GM12891 (cell line): Measurements from ENCODE around the gene NDUFA13.

Experiments
- PAX5 ChIP-seq: IDR thresholded peaks from 2 replicates; pipeline ENCODE4 v1.6.1; 2011; ENCODE audit warnings: low read length, moderate library complexity, mild to moderate bottlenecking; ENCODE audit not compliant: insufficient read depth, severe bottlenecking
- POLR2A ChIP-seq: IDR thresholded peaks from 2 replicates; pipeline ENCODE4 v1.6.1; 2011; ENCODE audit warnings: low read depth, low read length, control low read depth
- POLR2AphosphoS5 ChIP-seq: IDR thresholded peaks from 2 replicates; pipeline ENCODE4 v1.6.1; 2011; ENCODE audit warnings: low read depth, low read length, control low read depth
- POU2F2 ChIP-seq: IDR thresholded peaks from 2 replicates; pipeline ENCODE4 v1.6.1; 2011; ENCODE audit warnings: low read depth, mild to moderate bottlenecking, control low read depth, low read length, moderate library complexity
- SPI1 ChIP-seq: IDR thresholded peaks from 2 replicates; pipeline ENCODE4 v1.6.1; 2011; ENCODE audit warnings: low read depth, low read length, control low read depth
- TAF1 ChIP-seq: IDR thresholded peaks from 2 replicates; pipeline ENCODE4 v1.6.1; 2011; ENCODE audit warnings: low read depth, low read length, control low read depth

DNA sequence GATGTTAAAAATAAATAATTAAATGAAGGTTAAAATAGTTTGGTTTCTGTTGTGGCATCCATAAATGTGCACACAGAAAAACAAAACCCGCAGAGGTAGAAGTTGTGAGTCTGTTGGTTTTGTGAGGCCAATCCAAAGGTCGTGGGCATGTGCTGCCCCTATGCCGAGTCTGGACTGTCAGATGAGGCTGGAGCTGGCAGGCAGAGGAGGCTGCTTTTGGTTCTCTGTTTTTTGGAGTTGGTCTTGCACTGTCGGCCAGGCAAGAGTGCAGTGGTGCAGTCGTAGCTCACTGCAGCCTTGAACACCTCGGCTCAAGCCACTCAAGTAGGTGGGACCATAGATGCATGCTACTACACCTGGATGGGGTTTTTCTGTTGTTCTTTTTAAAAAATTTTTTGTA lies 44.3 kb upstream of the NDUFA13 start:
- TF ChIP-seq POLR2AphosphoS5 (no peak), POLR2A (no peak), POU2F2 (no peak), PAX5 (no peak), TAF1 (no peak), SPI1 (no peak)
